Ectodermal cell (in vitro differentiated cells): ENCODE measurements around the gene NR3C2.

Experiments used
- H3K27ac ChIP-seq: 2 replicates; pipeline ENCODE4 v1.7.0; 2013; ENCODE audit warnings: mild to moderate bottlenecking, low read depth, low read length; ENCODE audit not compliant: insufficient read depth, poor library complexity, severe bottlenecking
- H3K27me3 ChIP-seq: 2 replicates; pipeline ENCODE4 v1.7.0; 2013; ENCODE audit warnings: mild to moderate bottlenecking, low read length; ENCODE audit not compliant: insufficient read depth, control insufficient read depth, poor library complexity, severe bottlenecking
- H3K36me3 ChIP-seq: one replicate; pipeline ENCODE4 v1.7.0; 2013; ENCODE audit warnings: low read length; ENCODE audit not compliant: control insufficient read depth, insufficient read depth
- H3K4me1 ChIP-seq: one replicate; pipeline ENCODE4 v1.7.0; 2013; ENCODE audit warnings: low read length; ENCODE audit not compliant: control insufficient read depth, insufficient read depth
- H3K4me3 ChIP-seq: 2 replicates; pipeline ENCODE4 v1.7.0; 2013; ENCODE audit warnings: low read depth, low read length, control low read depth; ENCODE audit not compliant: insufficient read depth
- H3K9me3 ChIP-seq: 2 replicates; pipeline ENCODE4 v1.7.0; 2013; ENCODE audit warnings: mild to moderate bottlenecking, low read length, moderate library complexity; ENCODE audit not compliant: control insufficient read depth
- WGBS, 2 experiments: methylation state at CpG; one replicate each; pipeline ENCODE4 v1.1.7; 2013; ENCODE audit warnings: missing lambda C conversion rate in 2 of 2; 5-methylcytosine and 5-hydroxymethylcytosine counted together

NR3C2 gene

DNA sequence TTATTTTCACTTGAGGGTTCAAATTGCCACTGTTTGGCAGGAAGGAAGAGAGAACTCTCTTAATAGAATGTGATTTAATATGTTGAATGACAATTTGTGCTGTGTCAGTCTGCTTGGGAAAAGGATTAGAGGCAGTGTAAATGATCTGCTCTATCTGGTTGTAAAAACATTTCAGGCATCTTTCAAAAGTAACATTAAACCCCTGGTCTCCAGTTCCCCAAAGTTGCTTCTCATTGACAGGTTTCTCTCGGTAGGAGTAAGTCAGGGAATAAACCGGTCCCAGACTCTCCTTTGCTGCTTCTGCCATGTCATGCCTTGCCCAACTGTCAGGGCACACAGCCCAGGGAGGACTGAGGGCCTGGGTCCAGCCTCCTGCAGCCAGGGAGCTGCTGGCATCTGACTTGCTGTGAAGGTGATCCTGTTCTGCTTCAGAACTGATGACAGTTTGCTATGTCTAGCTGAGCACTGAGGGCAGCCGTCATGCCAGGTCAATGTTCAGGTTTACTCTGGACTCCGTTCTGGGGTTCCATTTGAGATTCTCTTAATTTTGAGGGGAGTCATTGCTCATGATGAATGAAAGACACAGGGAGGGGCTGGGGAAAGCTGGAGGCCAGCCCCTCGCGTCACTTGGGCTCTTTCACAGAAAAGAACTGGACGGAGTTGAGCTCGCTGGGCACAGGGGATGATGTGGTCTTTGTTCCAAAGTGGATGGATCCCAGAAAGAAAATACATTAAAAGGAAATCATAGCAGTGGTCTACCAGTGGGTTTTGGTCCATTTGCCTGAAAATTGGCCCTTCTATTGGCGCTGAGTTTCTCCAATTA is 397.9 kb downstream of the NR3C2 start:
- H3K36me3 ChIP-seq, result no peaks in the 10 kb centered on the region
- WGBS, 2 experiments, result 93% methylated on average over 9 of the region's 9 CpGs
- H3K27me3 ChIP-seq, result no peaks in the 10 kb centered on the region
- H3K27ac ChIP-seq, result no peak overlapping the region
- no peak overlapping the region for H3K4me3 ChIP-seq
- H3K9me3 ChIP-seq, result no peaks in the 10 kb centered on the region
- H3K4me1 ChIP-seq, result no peaks in the 10 kb centered on the region

DNA sequence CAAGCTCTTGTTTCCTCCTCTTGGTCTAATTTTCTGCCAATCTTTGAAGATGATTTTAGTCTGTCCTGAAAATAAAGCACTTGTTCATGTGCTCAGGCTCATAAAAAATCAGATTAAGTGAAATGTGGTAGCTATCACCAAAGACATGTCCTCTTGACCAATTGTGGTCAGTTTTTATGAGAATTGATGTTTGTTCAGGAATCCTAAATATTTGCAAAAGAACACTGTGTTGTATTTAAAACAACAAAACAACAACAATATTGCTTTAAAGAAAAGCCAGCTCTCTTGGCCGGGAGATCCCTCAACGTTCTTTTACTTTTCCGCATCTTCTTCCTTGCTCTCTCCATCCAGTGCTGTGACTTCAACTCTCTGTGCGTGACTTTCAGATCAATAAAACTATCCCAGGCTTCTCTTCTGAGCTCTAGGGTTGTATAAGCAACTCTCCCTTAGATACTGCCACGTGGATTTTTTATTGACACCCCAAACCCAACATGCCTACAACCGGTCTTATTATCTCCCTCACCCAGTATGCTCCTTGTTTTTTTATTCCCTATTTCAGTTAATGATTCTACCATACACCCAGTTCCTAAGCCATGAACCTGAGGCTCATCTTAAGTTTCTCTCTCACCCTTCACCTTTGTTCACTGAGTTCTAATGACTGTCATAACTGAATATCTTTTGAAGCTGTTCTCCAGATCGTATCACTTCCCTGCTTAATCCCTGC is 400.4 kb downstream of the NR3C2 start:
- no peaks in the 10 kb centered on the region for H3K9me3 ChIP-seq
- H3K27ac ChIP-seq, result no peak overlapping the region
- no peaks in the 10 kb centered on the region for H3K4me1 ChIP-seq
- WGBS, 2 experiments, result 84 to 85% methylated on average over 7 of the region's 7 CpGs
- no peaks in the 10 kb centered on the region for H3K27me3 ChIP-seq
- H3K36me3 ChIP-seq, result no peaks in the 10 kb centered on the region
- no peak overlapping the region for H3K4me3 ChIP-seq

DNA sequence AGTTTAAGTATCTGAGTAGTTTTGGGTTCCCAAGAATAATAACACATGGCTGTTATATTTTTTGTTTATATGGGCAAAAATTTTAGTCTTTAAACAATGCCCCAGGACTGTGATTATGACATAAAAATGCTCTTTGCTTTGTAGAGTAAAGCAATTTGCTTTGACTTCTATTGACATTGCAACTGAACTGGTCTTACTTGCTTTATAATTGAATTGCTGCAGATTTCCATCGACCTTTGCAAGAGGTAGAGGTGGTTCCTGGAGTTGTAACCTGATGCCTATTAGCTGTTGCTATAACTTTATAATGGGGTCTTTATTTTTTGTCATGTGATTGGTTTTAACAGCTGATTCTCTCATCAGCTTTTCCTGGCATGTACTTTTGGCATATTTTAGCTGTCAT is 407.4 kb downstream of the NR3C2 start:
- H3K27me3 ChIP-seq, result no peaks in the 10 kb centered on the region
- H3K4me1 ChIP-seq, result peaks cover 7% of the 10 kb centered on the region
- no peaks in the 10 kb centered on the region for H3K9me3 ChIP-seq
- 63 to 69% methylated on average over 1 of the region's 1 CpG for WGBS, 2 experiments
- no peaks in the 10 kb centered on the region for H3K36me3 ChIP-seq
- no peak overlapping the region for H3K4me3 ChIP-seq
- no peak overlapping the region for H3K27ac ChIP-seq

DNA sequence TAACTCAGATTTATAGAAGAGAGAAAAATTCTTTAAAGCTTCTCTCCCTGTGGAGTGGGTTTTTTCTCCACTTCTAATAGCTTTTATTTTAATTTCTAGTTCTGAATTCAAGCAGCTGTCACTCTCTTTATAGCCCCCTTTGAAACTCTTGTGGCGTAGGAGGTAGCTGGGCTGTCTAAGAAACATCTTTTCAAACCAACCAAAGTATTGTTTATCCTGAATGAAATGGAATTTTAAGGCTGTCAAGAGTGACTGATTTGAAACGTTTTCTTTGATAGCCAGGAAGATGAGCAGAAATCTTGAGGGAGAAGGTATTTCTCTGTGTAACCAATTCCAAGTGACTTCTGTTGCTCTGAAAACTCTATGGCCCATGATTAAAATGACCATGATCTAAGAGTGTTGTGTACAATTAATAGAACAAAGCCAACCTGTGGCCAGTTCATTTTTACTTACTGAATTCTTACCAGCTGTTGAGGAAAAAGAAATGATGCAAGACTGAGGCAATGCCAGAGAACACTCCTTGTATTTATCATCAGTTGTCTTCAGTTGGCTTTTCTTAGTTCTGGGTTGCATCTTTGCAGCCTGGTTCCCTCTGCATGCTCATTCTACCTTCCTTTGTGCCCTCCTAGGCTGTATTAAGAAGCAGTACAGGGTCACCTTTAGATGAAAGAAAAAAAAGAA is 411.9 kb downstream of the NR3C2 start:
- Histone ChIP-seq H3K27ac (peak overlapping the region; percentile 40), H3K27me3 (no peaks in the 10 kb centered on the region), H3K9me3 (no peaks in the 10 kb centered on the region), H3K4me1 (peaks cover 7% of the 10 kb centered on the region), H3K4me3 (no peak overlapping the region), H3K36me3 (no peaks in the 10 kb centered on the region)
- WGBS, 2 experiments, result 55 to 64% methylated on average over 1 to 2 of the region's 2 CpGs

DNA sequence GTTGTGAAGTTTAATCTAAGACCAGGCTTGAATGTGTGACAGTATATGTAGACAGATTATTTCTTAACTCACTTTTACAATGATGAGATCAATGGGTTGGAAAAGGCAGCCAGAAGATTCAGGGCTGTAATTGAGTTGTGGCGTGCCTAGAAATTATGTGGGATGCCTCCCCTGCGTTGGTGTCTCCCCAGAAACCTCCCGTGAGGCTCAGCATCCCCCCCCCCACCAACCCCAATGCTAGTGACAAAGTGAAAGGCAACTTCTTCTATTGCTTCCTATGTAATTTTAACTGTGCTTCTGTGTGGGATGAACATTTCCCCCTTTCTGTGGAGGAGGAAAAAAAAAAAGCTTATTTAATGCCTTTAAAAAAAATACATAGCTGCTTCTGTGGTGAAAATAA is 412.4 kb downstream of the NR3C2 start:
- Histone ChIP-seq H3K4me3 (no peak overlapping the region), H3K9me3 (no peaks in the 10 kb centered on the region), H3K36me3 (no peaks in the 10 kb centered on the region), H3K27ac (no peak overlapping the region), H3K27me3 (no peaks in the 10 kb centered on the region), H3K4me1 (peaks cover 7% of the 10 kb centered on the region)
- 87% methylated on average over 2 of the region's 3 CpGs; no CpG with 5 or more reads in 1 of the 2 experiments for WGBS, 2 experiments
